ENCODE measurements around the gene SPTBN1. TPM values are rescaled to one million over a fixed set of nuclear protein-coding genes. Genes with fewer than 3 reads are reported as not detected.

Gene SPTBN1
- total and polyA plus RNA-seq, 2 donors (not counting 3 experiments of a cell fraction or from before 2014, with no cell fraction given), result 63.3 to 320 TPM

DNA sequence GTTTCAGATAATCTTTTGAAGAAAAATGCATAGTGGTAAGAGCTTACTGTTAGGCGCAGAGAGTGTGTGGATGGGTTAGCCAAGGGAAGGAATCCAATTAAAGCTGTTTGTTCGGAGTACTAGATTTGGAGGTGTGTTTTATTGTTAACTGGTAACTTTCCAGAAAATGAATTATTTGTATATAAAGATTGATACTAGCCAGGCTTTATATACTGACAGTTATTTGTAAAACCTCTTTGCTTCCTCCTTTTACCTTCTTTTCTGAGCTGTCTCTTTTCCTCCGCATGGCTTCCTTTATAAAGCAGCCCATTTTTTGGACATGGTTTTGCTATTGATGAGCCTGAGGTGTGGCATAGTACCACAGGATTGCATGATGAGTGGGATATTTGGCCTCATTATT is 25.6 kb downstream of the SPTBN1 start:
- ChIA-PET POLR2A (no interaction called here), CTCF (interaction anchor here (0.9 to 1.9 kb wide), 3 partner anchors 11 to 275 kb away, joined by 3 to 7 read pairs (median 4); no protein-coding TSS in a partner anchor)
- dilution Hi-C loops (cut with MboI; ENCODE audit: extremely low pct_ligation_motif_present, low sequenced_read_pairs) (no loop called here), intact Hi-C loops (cut with micrococcal nuclease) (no loop called here)
- Histone ChIP-seq H3K36me3 (ENCODE audit: control insufficient read depth in 2 of 2, extremely low read depth in 1 of 2, insufficient read depth in 2 of 2, low read length in 2 of 2) (no peaks in the 10 kb centered on the region), H3K4me2 (ENCODE audit: insufficient read depth, low read length) (no peak overlapping the region), H3K79me2 (ENCODE audit: control insufficient read depth, insufficient read depth, low read length) (peaks cover 23% of the 10 kb centered on the region), H3K27me3 (ENCODE audit: control insufficient read depth in 2 of 2, insufficient read depth in 2 of 2, low read length in 2 of 2) (no peaks in the 10 kb centered on the region), H3K4me1 (ENCODE audit: control insufficient read depth, extremely low read depth, insufficient read depth, low read length) (peaks cover 19% of the 10 kb centered on the region), H3K9me1 (replicated peaks; ENCODE audit: control insufficient read depth, extremely low read depth, insufficient read depth, low read length) (no peaks in the 10 kb centered on the region), H3K27ac (ENCODE audit: insufficient read depth, low read depth, low read length) (no peak overlapping the region), H3K4me3 (replicated peaks in 1 of 3; ENCODE audit: insufficient read depth in 1 of 3, low read depth in 1 of 3, low read length in 3 of 3) (no peak overlapping the region), H3K9me3 (replicated peaks; ENCODE audit: control insufficient read depth, insufficient read depth, low read length) (no peaks in the 10 kb centered on the region), H4K20me1 (replicated peaks; ENCODE audit: control insufficient read depth, extremely low read depth, insufficient read depth, low read length) (no peaks in the 10 kb centered on the region), H2AFZ (ENCODE audit: low read depth, low read length) (no peak overlapping the region), H3K9ac (replicated peaks; ENCODE audit: extremely low read depth, insufficient read depth, low read length) (no peak overlapping the region)
- FAIRE-seq, result no peak
- TF ChIP-seq GATA2 (IDR thresholded peaks at IDR 0.05; ENCODE audit: insufficient read depth, insufficient read length, low read depth, low read length), result no peak
- no peak for TF ChIP-seq MYC (IDR thresholded peaks at IDR 0.05; ENCODE audit: low read depth, low read length)
- no peak for TF ChIP-seq FOS (IDR thresholded peaks at IDR 0.05; ENCODE audit: borderline replicate concordance, insufficient read depth, low read length)
- no peak for TF ChIP-seq POLR2A (IDR thresholded peaks at IDR 0.05; ENCODE audit: low read depth, low read length)
- TF ChIP-seq JUN (IDR thresholded peaks at IDR 0.05; ENCODE audit: borderline replicate concordance, insufficient read depth, insufficient read length, low read depth), result no peak
- DNase-seq (ENCODE audit: low read depth, low spot score), result no peak
- no TSS peak for BruUV-seq (replicated peaks)

DNA sequence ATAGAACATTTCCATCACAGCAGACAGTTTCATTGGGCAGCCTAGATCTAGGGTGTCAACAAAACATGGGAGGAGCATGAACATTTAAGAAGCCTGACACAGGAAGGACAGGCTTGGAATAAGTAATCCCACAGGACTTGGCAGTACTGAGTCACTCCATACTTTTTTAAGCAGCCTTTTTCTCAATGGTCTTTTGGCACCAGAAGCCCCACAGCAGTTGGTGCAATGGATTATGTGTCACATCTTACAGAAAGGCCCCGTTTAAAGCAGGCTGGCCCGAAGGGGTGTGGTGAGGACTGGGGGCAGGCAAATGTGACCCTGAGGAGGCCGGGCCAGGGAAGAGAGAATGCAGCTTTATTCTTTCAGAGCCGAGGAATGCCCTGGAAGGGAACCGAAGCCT is 26.6 kb downstream of the SPTBN1 start:
- no peak for TF ChIP-seq JUN (IDR thresholded peaks at IDR 0.05; ENCODE audit: borderline replicate concordance, insufficient read depth, insufficient read length, low read depth)
- no peak for TF ChIP-seq EZH2 (IDR thresholded peaks at IDR 0.05; ENCODE audit: borderline replicate concordance, low read depth, low read length, severe bottlenecking)
- no peak for TF ChIP-seq POLR2AphosphoS5 (IDR thresholded peaks at IDR 0.05; ENCODE audit: insufficient read depth, low read depth, low read length)
- no peak for TF ChIP-seq FOS (IDR thresholded peaks at IDR 0.05; ENCODE audit: borderline replicate concordance, insufficient read depth, low read length)
- TF ChIP-seq, protein P1, sequence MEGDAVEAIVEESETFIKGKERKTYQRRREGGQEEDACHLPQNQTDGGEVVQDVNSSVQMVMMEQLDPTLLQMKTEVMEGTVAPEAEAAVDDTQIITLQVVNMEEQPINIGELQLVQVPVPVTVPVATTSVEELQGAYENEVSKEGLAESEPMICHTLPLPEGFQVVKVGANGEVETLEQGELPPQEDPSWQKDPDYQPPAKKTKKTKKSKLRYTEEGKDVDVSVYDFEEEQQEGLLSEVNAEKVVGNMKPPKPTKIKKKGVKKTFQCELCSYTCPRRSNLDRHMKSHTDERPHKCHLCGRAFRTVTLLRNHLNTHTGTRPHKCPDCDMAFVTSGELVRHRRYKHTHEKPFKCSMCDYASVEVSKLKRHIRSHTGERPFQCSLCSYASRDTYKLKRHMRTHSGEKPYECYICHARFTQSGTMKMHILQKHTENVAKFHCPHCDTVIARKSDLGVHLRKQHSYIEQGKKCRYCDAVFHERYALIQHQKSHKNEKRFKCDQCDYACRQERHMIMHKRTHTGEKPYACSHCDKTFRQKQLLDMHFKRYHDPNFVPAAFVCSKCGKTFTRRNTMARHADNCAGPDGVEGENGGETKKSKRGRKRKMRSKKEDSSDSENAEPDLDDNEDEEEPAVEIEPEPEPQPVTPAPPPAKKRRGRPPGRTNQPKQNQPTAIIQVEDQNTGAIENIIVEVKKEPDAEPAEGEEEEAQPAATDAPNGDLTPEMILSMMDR (IDR thresholded peaks at IDR 0.05; ENCODE audit: extremely low read depth in 1 of 2, insufficient read depth in 1 of 2, low read depth in 1 of 2, low read length in 2 of 2), result no peak
- TF ChIP-seq POLR2A (IDR thresholded peaks at IDR 0.05; ENCODE audit: low read depth, low read length), result no peak

More for the DNA sequence above, 26.6 kb downstream of the SPTBN1 start:
- Histone ChIP-seq H3K9ac (replicated peaks; ENCODE audit: extremely low read depth, insufficient read depth, low read length) (no peak overlapping the region), H3K27me3 (ENCODE audit: control insufficient read depth in 2 of 2, insufficient read depth in 2 of 2, low read length in 2 of 2) (no peaks in the 10 kb centered on the region), H3K4me2 (ENCODE audit: insufficient read depth, low read length) (peak overlapping the region; percentile 41), H3K4me3 (replicated peaks in 1 of 3; ENCODE audit: insufficient read depth in 1 of 3, low read depth in 1 of 3, low read length in 3 of 3) (no peak overlapping the region), H2AFZ (ENCODE audit: low read depth, low read length) (peak overlapping the region; percentile 43), H3K36me3 (ENCODE audit: control insufficient read depth in 2 of 2, extremely low read depth in 1 of 2, insufficient read depth in 2 of 2, low read length in 2 of 2) (no peaks in the 10 kb centered on the region), H3K4me1 (ENCODE audit: control insufficient read depth, extremely low read depth, insufficient read depth, low read length) (peaks cover 19% of the 10 kb centered on the region), H3K9me3 (replicated peaks; ENCODE audit: control insufficient read depth, insufficient read depth, low read length) (no peaks in the 10 kb centered on the region), H4K20me1 (replicated peaks; ENCODE audit: control insufficient read depth, extremely low read depth, insufficient read depth, low read length) (no peaks in the 10 kb centered on the region), H3K9me1 (replicated peaks; ENCODE audit: control insufficient read depth, extremely low read depth, insufficient read depth, low read length) (no peaks in the 10 kb centered on the region), H3K27ac (ENCODE audit: insufficient read depth, low read depth, low read length) (peak overlapping the region; percentile 12), H3K79me2 (ENCODE audit: control insufficient read depth, insufficient read depth, low read length) (peaks cover 21% of the 10 kb centered on the region)
- FAIRE-seq (no peak), DNase-seq (ENCODE audit: low read depth, low spot score) (peak; percentile 47)
- dilution Hi-C loops (cut with MboI; ENCODE audit: extremely low pct_ligation_motif_present, low sequenced_read_pairs), result no loop called here
- no TSS peak for BruUV-seq (replicated peaks)
- ChIA-PET CTCF (no interaction called here), POLR2A (no interaction called here)
- intact Hi-C loops (cut with micrococcal nuclease), result no loop called here
